HepG2 (cell line): ENCODE results near the gene NFIL3. TPM values are rescaled to one million over a fixed set of nuclear protein-coding genes. Genes with fewer than 3 reads are reported as not detected.

Experiments used
- CERS6 ChIP-seq: sonication (generic); formaldehyde crosslinking; IDR thresholded peaks from 2 replicates; pipeline ENCODE4 v1.5.0; 2020; ENCODE audit warnings: missing genetic modification reagents
- CREBL2 ChIP-seq: sonication (generic); formaldehyde crosslinking; IDR thresholded peaks from 2 replicates; pipeline ENCODE4 v1.8.1; 2023; ENCODE audit warnings: missing genetic modification reagents, mild to moderate bottlenecking, borderline replicate concordance
- IRF1 ChIP-seq: sonication (generic); formaldehyde crosslinking; IDR thresholded peaks from 2 replicates; pipeline ENCODE4 v1.4.0; 2020; ENCODE audit warnings: low read depth, mild to moderate bottlenecking, missing genetic modification reagents
- MTF1 ChIP-seq: sonication (generic); formaldehyde crosslinking; IDR thresholded peaks from 2 replicates; pipeline ENCODE4 v1.5.0; 2020; ENCODE audit warnings: missing genetic modification reagents
- MTF2 ChIP-seq: sonication (generic); formaldehyde crosslinking; IDR thresholded peaks from 2 replicates; pipeline ENCODE4 v1.5.0; 2020; ENCODE audit warnings: missing genetic modification reagents, borderline replicate concordance
- PRDM15 ChIP-seq: sonication (generic); formaldehyde crosslinking; IDR thresholded peaks from 2 replicates; pipeline ENCODE4 v1.4.0; 2020; ENCODE audit warnings: missing genetic modification reagents
- SIN3A ChIP-seq: IDR thresholded peaks from 2 replicates; pipeline ENCODE4 v1.6.1; 2011; ENCODE audit warnings: low read depth, mild to moderate bottlenecking, control low read depth, low read length, borderline replicate concordance
- SOX5 ChIP-seq: IDR thresholded peaks from 2 replicates; pipeline ENCODE4 v1.6.1; 2016; ENCODE audit warnings: borderline replicate concordance
- SRY ChIP-seq: sonication (generic); formaldehyde crosslinking; IDR thresholded peaks from 2 replicates; pipeline ENCODE4 v1.8.0; 2022; ENCODE audit warnings: mild to moderate bottlenecking, missing genetic modification reagents
- TBX2 ChIP-seq: sonication (generic); formaldehyde crosslinking; IDR thresholded peaks from 2 replicates; pipeline ENCODE4 v1.5.0; 2020; ENCODE audit warnings: missing genetic modification reagents, mild to moderate bottlenecking, borderline replicate concordance
- USF2 ChIP-seq, 2 experiments: sonication (generic) in 1 of 2; formaldehyde crosslinking in 1 of 2; IDR thresholded peaks; 2 replicates each; pipeline versions ENCODE4 v1.5.1 to v1.6.1; 2011 to 2020; ENCODE audit warnings: borderline replicate concordance in 1 of 2, low read depth in 1 of 2, low read length in 1 of 2, mild to moderate bottlenecking in 1 of 2, missing genetic modification reagents in 1 of 2, moderate library complexity in 1 of 2
- ZBTB42 ChIP-seq: sonication (generic); formaldehyde crosslinking; IDR thresholded peaks from 2 replicates; pipeline ENCODE4 v1.5.0; 2020; ENCODE audit warnings: mild to moderate bottlenecking, missing genetic modification reagents
- ZFP37 ChIP-seq: sonication (generic); formaldehyde crosslinking; IDR thresholded peaks from 2 replicates; pipeline ENCODE4 v1.4.0; 2020; ENCODE audit warnings: missing genetic modification reagents, borderline replicate concordance
- ZNF292 ChIP-seq: sonication (generic); formaldehyde crosslinking; IDR thresholded peaks from 2 replicates; pipeline ENCODE4 v1.8.1; 2022; ENCODE audit warnings: mild to moderate bottlenecking, low read depth, missing genetic modification reagents, borderline replicate concordance
- ZNF329 ChIP-seq: sonication (generic); formaldehyde crosslinking; IDR thresholded peaks from 2 replicates; pipeline ENCODE4 v1.9.0; 2021; ENCODE audit warnings: low read depth, mild to moderate bottlenecking, missing genetic modification reagents
- ZNF331 ChIP-seq: sonication (generic); formaldehyde crosslinking; IDR thresholded peaks from 2 replicates; pipeline ENCODE4 v1.4.0; 2020; ENCODE audit warnings: missing genetic modification reagents
- ZNF451 ChIP-seq: sonication (generic); formaldehyde crosslinking; IDR thresholded peaks from 2 replicates; pipeline ENCODE4 v1.5.0; 2020; ENCODE audit warnings: mild to moderate bottlenecking, missing genetic modification reagents
- ZNF564 ChIP-seq: sonication (generic); formaldehyde crosslinking; IDR thresholded peaks from 2 replicates; pipeline ENCODE4 v1.8.1; 2023; ENCODE audit warnings: mild to moderate bottlenecking, missing genetic modification reagents
- ZNF704 ChIP-seq: sonication (generic); formaldehyde crosslinking; IDR thresholded peaks from 2 replicates; pipeline ENCODE4 v1.8.1; 2023; ENCODE audit warnings: mild to moderate bottlenecking, inconsistent platforms, moderate library complexity, missing genetic modification reagents, borderline replicate concordance
- ZNF75D ChIP-seq: sonication (generic); formaldehyde crosslinking; IDR thresholded peaks from 2 replicates; pipeline ENCODE4 v1.8.1; 2023; ENCODE audit warnings: missing genetic modification reagents, mild to moderate bottlenecking, borderline replicate concordance
- ZNF850 ChIP-seq: sonication (generic); formaldehyde crosslinking; conservative IDR thresholded peaks from 2 replicates; pipeline ENCODE4 v1.9.0; 2021; ENCODE audit warnings: mild to moderate bottlenecking, missing genetic modification reagents
- polyA plus RNA-seq, 8 experiments: library from polyadenylated mRNA; depleted of rRNA in 3 of 8; stranded (reverse) in 7 of 8; unstranded in 1 of 8; fragments of >200 nt; fragmentation: Illumina TruSeq in 4 of 8; extraction: Trizol in 4 of 8; gene quantifications; 2 replicates each; pipeline versions ENCODE4 v1.2.1 to v1.2.3, GENCODE V29; 2011 to 2016; ENCODE audit warnings: low read depth in 4 of 8, missing spikeins in 1 of 8, mixed read lengths in 1 of 8; ENCODE audit not compliant: insufficient read depth in 1 of 8
- total RNA-seq, 5 experiments: library from RNA; depleted of rRNA; stranded (reverse); fragments of >200 nt; fragmentation: Illumina TruSeq; extraction: Trizol; gene quantifications; 2 replicates each; pipeline ENCODE4 v1.2.3, GENCODE V29; 2016; ENCODE audit warnings: low read depth in 1 of 5

NFIL3 gene
- total and polyA plus RNA-seq, 2 of the 13 experiments (the other 11 are each of a cell fraction or from before 2014, with no cell fraction given) = 46.6 to 54.2 TPM

- no peak for TF ChIP-seq USF2 (IDR thresholded peaks at IDR 0.05; ENCODE audit: low read depth, low read length)
- no peak for TF ChIP-seq USF2 (CRISPR knock-in tag; IDR thresholded peaks at IDR 0.05; ENCODE audit: borderline replicate concordance)
- no peak for TF ChIP-seq PRDM15 (CRISPR knock-in tag)
- 0 out of 2 replicates have a peak, but pooled peaks have one; percentile 31 for TF ChIP-seq SIN3A
- no peak for TF ChIP-seq CERS6 (CRISPR knock-in tag)
- TF ChIP-seq MTF2 = no peak
- TF ChIP-seq ZNF331 (CRISPR knock-in tag) = peak; percentile 92; the same call in 1 of the 2 replicates
- no peak for TF ChIP-seq ZNF850
- no peak for TF ChIP-seq IRF1
- no peak for TF ChIP-seq ZNF704
- TF ChIP-seq ZNF292 (CRISPR knock-in tag) = peak; percentile 56; the same call in 1 of the 2 replicates
- TF ChIP-seq ZFP37 (CRISPR knock-in tag) = 0 out of 2 replicates have a peak, but pooled peaks have one; percentile 66
- TF ChIP-seq ZNF329 (CRISPR knock-in tag) = no peak
- TF ChIP-seq ZBTB42 = no peak
- no peak for TF ChIP-seq ZNF451 (CRISPR knock-in tag)
- no peak for TF ChIP-seq ZNF75D
- no peak for TF ChIP-seq CREBL2 (CRISPR knock-in tag)
- TF ChIP-seq SOX5 = peak; percentile 97
- no peak for TF ChIP-seq SRY (CRISPR knock-in tag)
- no peak for TF ChIP-seq ZNF564 (CRISPR knock-in tag)
- TF ChIP-seq MTF1 (CRISPR knock-in tag) = no peak
- peak; percentile 58; the same call in 1 of the 2 replicates for TF ChIP-seq TBX2
Measured at GRCh38 chr9:91395106-91395552, 28.5 kb downstream of the NFIL3 start (continued).
